Measurements from ENCODE around the gene ARHGAP11A.

ARHGAP11A gene

GRCh38 chr15:32663671-32664070, 48.4 kb downstream of the ARHGAP11A start:
- WGBS, 2 donors (ENCODE audit: extremely low coverage in 2 of 2, insufficient read length in 2 of 2, insufficient replicate concordance in 1 of 2), result no CpG with 5 or more reads among the region's 4 CpGs

GRCh38 chr15:32664796-32665195, 49.5 kb downstream of the ARHGAP11A start:
- Histone ChIP-seq H2BK15ac (ENCODE audit: low read length) (no peak overlapping the region), H2BK120ac (ENCODE audit: low read depth, low read length) (no peak overlapping the region), H3K18ac (ENCODE audit: low read length) (no peak overlapping the region), H2AFZ (ENCODE audit: low read length) (no peak overlapping the region), H3K14ac (ENCODE audit: low read length) (no peak overlapping the region), H3K79me1 (ENCODE audit: low read depth, low read length) (no peaks in the 10 kb centered on the region), H3K9me3 (replicated peaks in 1 of 2; ENCODE audit: control insufficient read depth in 2 of 2, insufficient read depth in 1 of 2, low read depth in 1 of 2, low read length in 2 of 2) (no peaks in the 10 kb centered on the region), H3K27me3 (ENCODE audit: control insufficient read depth in 3 of 3, insufficient read depth in 3 of 3, low read depth in 1 of 3, low read length in 3 of 3) (no peaks in the 10 kb centered on the region), H3K4me1 (ENCODE audit: control insufficient read depth in 2 of 2, insufficient read depth in 1 of 2, low read depth in 1 of 2, low read length in 2 of 2) (peaks cover 1 to 3% of the 10 kb centered on the region in 2 donors), H3K23ac (ENCODE audit: low read depth, low read length, poor library complexity) (no peak overlapping the region), H3K4me3 (ENCODE audit: low read length in 2 of 2) (no peak overlapping the region), H3K36me3 (replicated peaks in 1 of 2; ENCODE audit: control insufficient read depth in 2 of 2, insufficient read depth in 2 of 2, low read length in 2 of 2) (peaks cover 0 to 2% of the 10 kb centered on the region in 2 donors), H4K91ac (ENCODE audit: low read depth, low read length, poor library complexity) (no peak overlapping the region), H2AK5ac (ENCODE audit: low read depth, low read length) (no peak overlapping the region), H3K9ac (ENCODE audit: low read depth, low read length, poor library complexity) (no peak overlapping the region), H3K4me2 (ENCODE audit: insufficient read depth, low read length, poor library complexity, severe bottlenecking) (no peak overlapping the region), H2BK5ac (ENCODE audit: low read length) (no peak overlapping the region), H4K8ac (ENCODE audit: low read depth, low read length) (no peak overlapping the region), H3K27ac (replicated peaks; ENCODE audit: low read length) (no peak overlapping the region), H3K4ac (ENCODE audit: low read length) (no peak overlapping the region), H2BK12ac (ENCODE audit: low read length) (no peak overlapping the region)
- no peak for DNase-seq (ENCODE audit: low spot score)

More at GRCh38 chr15:32663671-32664070, 48.4 kb downstream of the ARHGAP11A start:
- no peak overlapping the region for H4K91ac ChIP-seq (ENCODE audit: low read depth, low read length, poor library complexity)
- no peak overlapping the region for H3K23ac ChIP-seq (ENCODE audit: low read depth, low read length, poor library complexity)
- no peak overlapping the region for H3K4me3 ChIP-seq (ENCODE audit: low read length in 2 of 2)
- H3K36me3 ChIP-seq (replicated peaks in 1 of 2; ENCODE audit: control insufficient read depth in 2 of 2, insufficient read depth in 2 of 2, low read length in 2 of 2), result peaks cover 0 to 2% of the 10 kb centered on the region in 2 donors
- H2BK12ac ChIP-seq (ENCODE audit: low read length), result no peak overlapping the region
- no peak overlapping the region for H2BK15ac ChIP-seq (ENCODE audit: low read length)
- no peak overlapping the region for H2BK120ac ChIP-seq (ENCODE audit: low read depth, low read length)
- no peak overlapping the region for H3K27ac ChIP-seq (replicated peaks; ENCODE audit: low read length)
- no peak for DNase-seq (ENCODE audit: low spot score)
- no peak overlapping the region for H3K18ac ChIP-seq (ENCODE audit: low read length)
- H3K4me2 ChIP-seq (ENCODE audit: insufficient read depth, low read length, poor library complexity, severe bottlenecking), result no peak overlapping the region
- H3K9me3 ChIP-seq (replicated peaks in 1 of 2; ENCODE audit: control insufficient read depth in 2 of 2, insufficient read depth in 1 of 2, low read depth in 1 of 2, low read length in 2 of 2), result no peaks in the 10 kb centered on the region
- H3K14ac ChIP-seq (ENCODE audit: low read length), result no peak overlapping the region
- no peak overlapping the region for H2AK5ac ChIP-seq (ENCODE audit: low read depth, low read length)
- H3K27me3 ChIP-seq (ENCODE audit: control insufficient read depth in 3 of 3, insufficient read depth in 3 of 3, low read depth in 1 of 3, low read length in 3 of 3), result no peaks in the 10 kb centered on the region
- no peak overlapping the region for H2AFZ ChIP-seq (ENCODE audit: low read length)
- H3K9ac ChIP-seq (ENCODE audit: low read depth, low read length, poor library complexity), result no peak overlapping the region
- H2BK5ac ChIP-seq (ENCODE audit: low read length), result no peak overlapping the region
- H4K8ac ChIP-seq (ENCODE audit: low read depth, low read length), result no peak overlapping the region
- H3K79me1 ChIP-seq (ENCODE audit: low read depth, low read length), result no peaks in the 10 kb centered on the region
- H3K4me1 ChIP-seq (ENCODE audit: control insufficient read depth in 2 of 2, insufficient read depth in 1 of 2, low read depth in 1 of 2, low read length in 2 of 2), result peaks cover under 1 to 5% of the 10 kb centered on the region in 2 donors
- no peak overlapping the region for H3K4ac ChIP-seq (ENCODE audit: low read length)

GRCh38 chr15:32667321-32667720, 52.0 kb downstream of the ARHGAP11A start:
- Histone ChIP-seq H3K4me1 (ENCODE audit: control insufficient read depth in 2 of 2, insufficient read depth in 1 of 2, low read depth in 1 of 2, low read length in 2 of 2) (peaks cover 0 to 4% of the 10 kb centered on the region in 2 donors), H4K8ac (ENCODE audit: low read depth, low read length) (no peak overlapping the region), H3K36me3 (replicated peaks in 1 of 2; ENCODE audit: control insufficient read depth in 2 of 2, insufficient read depth in 2 of 2, low read length in 2 of 2) (no peaks in the 10 kb centered on the region), H3K4me3 (ENCODE audit: low read length in 2 of 2) (no peak overlapping the region), H3K18ac (ENCODE audit: low read length) (no peak overlapping the region), H3K27me3 (ENCODE audit: control insufficient read depth in 3 of 3, insufficient read depth in 3 of 3, low read depth in 1 of 3, low read length in 3 of 3) (no peaks in the 10 kb centered on the region), H3K27ac (replicated peaks; ENCODE audit: low read length) (no peak overlapping the region), H2BK5ac (ENCODE audit: low read length) (no peak overlapping the region), H3K4ac (ENCODE audit: low read length) (no peak overlapping the region), H2BK120ac (ENCODE audit: low read depth, low read length) (no peak overlapping the region), H2AFZ (ENCODE audit: low read length) (no peak overlapping the region), H3K9me3 (replicated peaks in 1 of 2; ENCODE audit: control insufficient read depth in 2 of 2, insufficient read depth in 1 of 2, low read depth in 1 of 2, low read length in 2 of 2) (no peaks in the 10 kb centered on the region), H2BK12ac (ENCODE audit: low read length) (no peak overlapping the region), H3K4me2 (ENCODE audit: insufficient read depth, low read length, poor library complexity, severe bottlenecking) (no peak overlapping the region), H3K79me1 (ENCODE audit: low read depth, low read length) (no peaks in the 10 kb centered on the region), H2AK5ac (ENCODE audit: low read depth, low read length) (no peak overlapping the region), H3K9ac (ENCODE audit: low read depth, low read length, poor library complexity) (no peak overlapping the region), H4K91ac (ENCODE audit: low read depth, low read length, poor library complexity) (no peak overlapping the region), H3K14ac (ENCODE audit: low read length) (no peak overlapping the region), H2BK15ac (ENCODE audit: low read length) (no peak overlapping the region), H3K23ac (ENCODE audit: low read depth, low read length, poor library complexity) (no peak overlapping the region)
- no peak for DNase-seq (ENCODE audit: low spot score)
- WGBS, 2 donors (ENCODE audit: extremely low coverage in 2 of 2, insufficient read length in 2 of 2, insufficient replicate concordance in 1 of 2), result no CpG with 5 or more reads among the region's 6 CpGs

- H3K4me2 ChIP-seq (ENCODE audit: insufficient read depth, low read length, poor library complexity, severe bottlenecking), result no peak overlapping the region
- no peak overlapping the region for H4K91ac ChIP-seq (ENCODE audit: low read depth, low read length, poor library complexity)
- no peak overlapping the region for H3K23ac ChIP-seq (ENCODE audit: low read depth, low read length, poor library complexity)
- H3K27ac ChIP-seq (replicated peaks; ENCODE audit: low read length), result no peak overlapping the region
- no peaks in the 10 kb centered on the region for H3K79me1 ChIP-seq (ENCODE audit: low read depth, low read length)
- WGBS, 2 donors (ENCODE audit: extremely low coverage in 2 of 2, insufficient read length in 2 of 2, insufficient replicate concordance in 1 of 2), result no CpG with 5 or more reads among the region's 2 CpGs
- no peak overlapping the region for H2BK5ac ChIP-seq (ENCODE audit: low read length)
- H3K9me3 ChIP-seq (replicated peaks in 1 of 2; ENCODE audit: control insufficient read depth in 2 of 2, insufficient read depth in 1 of 2, low read depth in 1 of 2, low read length in 2 of 2), result no peaks in the 10 kb centered on the region
- H3K4ac ChIP-seq (ENCODE audit: low read length), result no peak overlapping the region
- H2BK12ac ChIP-seq (ENCODE audit: low read length), result no peak overlapping the region
- no peak overlapping the region for H3K18ac ChIP-seq (ENCODE audit: low read length)
- DNase-seq (ENCODE audit: low spot score), result no peak
- no peak overlapping the region for H2BK15ac ChIP-seq (ENCODE audit: low read length)
- no peak overlapping the region for H2AK5ac ChIP-seq (ENCODE audit: low read depth, low read length)
- H3K4me3 ChIP-seq (ENCODE audit: low read length in 2 of 2), result no peak overlapping the region
- H3K4me1 ChIP-seq (ENCODE audit: control insufficient read depth in 2 of 2, insufficient read depth in 1 of 2, low read depth in 1 of 2, low read length in 2 of 2), result peaks cover 0 to 4% of the 10 kb centered on the region in 2 donors
- H3K36me3 ChIP-seq (replicated peaks in 1 of 2; ENCODE audit: control insufficient read depth in 2 of 2, insufficient read depth in 2 of 2, low read length in 2 of 2), result no peaks in the 10 kb centered on the region
- H2BK120ac ChIP-seq (ENCODE audit: low read depth, low read length), result no peak overlapping the region
- no peak overlapping the region for H3K9ac ChIP-seq (ENCODE audit: low read depth, low read length, poor library complexity)
- H3K14ac ChIP-seq (ENCODE audit: low read length), result no peak overlapping the region
- H2AFZ ChIP-seq (ENCODE audit: low read length), result no peak overlapping the region
- no peaks in the 10 kb centered on the region for H3K27me3 ChIP-seq (ENCODE audit: control insufficient read depth in 3 of 3, insufficient read depth in 3 of 3, low read depth in 1 of 3, low read length in 3 of 3)
- no peak overlapping the region for H4K8ac ChIP-seq (ENCODE audit: low read depth, low read length)
Measured at GRCh38 chr15:32668942-32669341, 53.6 kb downstream of the ARHGAP11A start.
